Karpas-422 (cell line): ENCODE data around the gene ICE1. TPM values are rescaled to one million over a fixed set of nuclear protein-coding genes. Genes with fewer than 3 reads are reported as not detected.
"Not testable (repeated sequence)": the region's sequence is repeated elsewhere in the genome, so short reads cannot be mapped to it uniquely, and the experiment has no call there.

Source experiments
- DNase-seq: peaks from one replicate; pipeline ENCODE4 v3.0.0-alpha.2; 2015
- H2AFZ ChIP-seq: fragments of 200-600 bp; sonication (generic); 2 replicates; pipeline ENCODE4 v1.6.1; 2014; ENCODE audit warnings: antibody characterized with exemption, low read length, mixed read lengths
- H3K27ac ChIP-seq: fragments of 200-600 bp; sonication (generic); 2 replicates; pipeline ENCODE4 v1.5.1; 2014; ENCODE audit warnings: mild to moderate bottlenecking, low read length, moderate library complexity
- H3K27me3 ChIP-seq: fragments of 200-600 bp; sonication (generic); 2 replicates; pipeline ENCODE4 v1.6.1; 2014; ENCODE audit warnings: low read length, mixed read lengths
- H3K36me3 ChIP-seq: fragments of 200-600 bp; sonication (generic); 2 replicates; pipeline ENCODE4 v1.6.1; 2014; ENCODE audit warnings: low read length, mixed read lengths; ENCODE audit not compliant: insufficient read depth
- H3K4me1 ChIP-seq: fragments of 200-600 bp; sonication (generic); 2 replicates; pipeline ENCODE4 v1.6.1; 2014; ENCODE audit warnings: mild to moderate bottlenecking, low read length, mixed read lengths
- H3K4me2 ChIP-seq: fragments of 200-600 bp; sonication (generic); 2 replicates; pipeline ENCODE4 v1.6.1; 2014; ENCODE audit warnings: low read length, low read depth, mild to moderate bottlenecking; ENCODE audit not compliant: poor library complexity, severe bottlenecking
- H3K4me3 ChIP-seq: fragments of 200-600 bp; sonication (generic); 2 replicates; pipeline ENCODE4 v1.5.1; 2014; ENCODE audit warnings: mild to moderate bottlenecking, antibody characterized with exemption, low read length, mixed read lengths
- H3K79me2 ChIP-seq: fragments of 200-600 bp; sonication (generic); 2 replicates; pipeline ENCODE4 v1.6.1; 2014; ENCODE audit warnings: mild to moderate bottlenecking, low read length, mixed read lengths
- H3K9ac ChIP-seq: fragments of 200-600 bp; sonication (generic); 2 replicates; pipeline ENCODE4 v1.6.0; 2014; ENCODE audit warnings: low read length
- H3K9me2 ChIP-seq: fragments of 200-600 bp; sonication (generic), shearing (Covaris generic); replicated peaks from 2 replicates; pipeline ENCODE4 v1.6.0; 2014; ENCODE audit warnings: mild to moderate bottlenecking, low read length, moderate library complexity; ENCODE audit not compliant: insufficient read depth
- H3K9me3 ChIP-seq: fragments of 300-700, 200-600 bp; sonication (generic); 2 replicates; pipeline ENCODE4 v1.6.1; 2014; ENCODE audit warnings: low read length, mixed read lengths
- H4K20me1 ChIP-seq: fragments of 200-600 bp; sonication (generic); 2 replicates; pipeline ENCODE4 v1.6.1; 2014; ENCODE audit warnings: mild to moderate bottlenecking, antibody characterized with exemption, low read length, low read depth; ENCODE audit not compliant: insufficient read depth
- total RNA-seq: library from RNA; depleted of rRNA; stranded (reverse); fragments of >200 nt; shearing (Covaris generic); gene quantifications from 2 replicates; pipeline ENCODE4 v1.2.3, GENCODE V29; 2014; ENCODE audit warnings: low replicate concordance

ICE1 gene
- total RNA-seq, 1 experiment from 2014 or later = 30.3 TPM

DNA sequence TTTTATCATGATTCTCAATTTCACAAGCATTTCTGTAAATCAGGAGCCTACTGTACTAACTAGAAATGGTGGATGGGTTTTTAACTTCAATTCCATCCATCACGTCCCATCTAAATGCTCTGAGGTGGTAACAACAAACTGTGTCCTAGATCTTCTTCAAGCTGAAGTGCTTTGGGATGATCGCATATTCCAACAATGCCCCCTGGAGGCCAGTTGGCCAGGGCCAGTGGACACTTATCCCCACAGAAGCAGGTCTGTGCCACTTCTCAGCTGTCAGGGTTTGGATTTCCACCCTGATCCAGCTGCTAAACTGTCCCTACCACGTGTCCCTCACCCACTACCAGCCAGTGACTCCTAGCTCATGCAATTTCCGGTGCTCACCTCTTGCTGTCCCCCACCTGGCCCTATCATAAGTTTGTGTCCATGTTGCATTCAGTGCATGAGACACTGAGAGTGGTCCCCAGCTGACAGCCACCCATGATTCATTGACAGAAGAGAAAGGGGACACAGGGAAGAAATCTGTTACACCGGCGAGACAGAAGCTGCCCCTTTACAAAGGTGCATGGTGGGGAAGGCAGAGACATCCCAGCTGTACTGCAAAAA lies 28.0 kb upstream of the ICE1 start:
- H3K4me1 ChIP-seq, H3K9me2 ChIP-seq, H3K79me2 ChIP-seq, H2AFZ ChIP-seq, H3K27me3 ChIP-seq, H3K4me2 ChIP-seq, H3K27ac ChIP-seq, H3K4me3 ChIP-seq, H3K36me3 ChIP-seq, H4K20me1 ChIP-seq, H3K9me3 ChIP-seq, H3K9ac ChIP-seq: not testable (repeated sequence)
- DNase-seq = peak; percentile 41

- H3K4me1 ChIP-seq, H2AFZ ChIP-seq, H3K9me2 ChIP-seq, H3K4me3 ChIP-seq, H3K9ac ChIP-seq, H3K9me3 ChIP-seq, H4K20me1 ChIP-seq, H3K4me2 ChIP-seq, H3K79me2 ChIP-seq, DNase-seq, H3K27me3 ChIP-seq, H3K36me3 ChIP-seq, H3K27ac ChIP-seq: not testable (repeated sequence)
These were observed 27.4 kb upstream of the ICE1 start for GRCh38 chr5:5395093-5395492.

- DNase-seq = no peak
- Histone ChIP-seq H2AFZ (no peak overlapping the region), H3K4me2 (no peak overlapping the region), H3K4me1 (no peaks in the 10 kb centered on the region), H4K20me1 (no peaks in the 10 kb centered on the region), H3K4me3 (no peak overlapping the region), H3K27me3 (no peaks in the 10 kb centered on the region), H3K9me2 (no peaks in the 10 kb centered on the region), H3K9ac (no peak overlapping the region), H3K27ac (no peak overlapping the region), H3K36me3 (no peaks in the 10 kb centered on the region), H3K9me3 (no peaks in the 10 kb centered on the region), H3K79me2 (no peaks in the 10 kb centered on the region)
These were observed 24.4 kb upstream of the ICE1 start for GRCh38 chr5:5398071-5398470.

GRCh38 chr5:5401095-5401494 lies 21.4 kb upstream of the ICE1 start:
- H3K4me2 ChIP-seq = no peak overlapping the region
- no peak overlapping the region for H3K9ac ChIP-seq
- H4K20me1 ChIP-seq = no peaks in the 10 kb centered on the region
- DNase-seq = no peak
- H3K36me3 ChIP-seq = no peaks in the 10 kb centered on the region
- H3K9me2 ChIP-seq = no peaks in the 10 kb centered on the region
- H3K4me3 ChIP-seq = no peak overlapping the region
- H3K27me3 ChIP-seq = no peaks in the 10 kb centered on the region
- H2AFZ ChIP-seq = no peak overlapping the region
- H3K27ac ChIP-seq = no peak overlapping the region
- no peaks in the 10 kb centered on the region for H3K4me1 ChIP-seq
- no peaks in the 10 kb centered on the region for H3K79me2 ChIP-seq
- H3K9me3 ChIP-seq = no peaks in the 10 kb centered on the region

- H3K4me1 ChIP-seq = no peaks in the 10 kb centered on the region
- H3K36me3 ChIP-seq = no peaks in the 10 kb centered on the region
- H3K27ac ChIP-seq = no peak overlapping the region
- no peak overlapping the region for H3K4me3 ChIP-seq
- H4K20me1 ChIP-seq = no peaks in the 10 kb centered on the region
- H3K9me3 ChIP-seq = no peaks in the 10 kb centered on the region
- no peak overlapping the region for H3K4me2 ChIP-seq
- H2AFZ ChIP-seq = no peak overlapping the region
- DNase-seq = no peak
- H3K9ac ChIP-seq = no peak overlapping the region
- H3K79me2 ChIP-seq = no peaks in the 10 kb centered on the region
- H3K9me2 ChIP-seq = no peaks in the 10 kb centered on the region
- no peaks in the 10 kb centered on the region for H3K27me3 ChIP-seq
These were observed 18.7 kb upstream of the ICE1 start for GRCh38 chr5:5403741-5404140.

- peaks cover 4% of the 10 kb centered on the region for H3K9me3 ChIP-seq
- no peak for DNase-seq
- no peak overlapping the region for H3K4me3 ChIP-seq
- no peaks in the 10 kb centered on the region for H4K20me1 ChIP-seq
- no peaks in the 10 kb centered on the region for H3K4me1 ChIP-seq
- no peaks in the 10 kb centered on the region for H3K27me3 ChIP-seq
- no peaks in the 10 kb centered on the region for H3K36me3 ChIP-seq
- H3K27ac ChIP-seq = no peak overlapping the region
- H3K79me2 ChIP-seq = no peaks in the 10 kb centered on the region
- no peak overlapping the region for H3K4me2 ChIP-seq
- no peak overlapping the region for H2AFZ ChIP-seq
- H3K9me2 ChIP-seq = no peaks in the 10 kb centered on the region
- H3K9ac ChIP-seq = no peak overlapping the region
These were observed 18.1 kb upstream of the ICE1 start for GRCh38 chr5:5404381-5404780.

DNA sequence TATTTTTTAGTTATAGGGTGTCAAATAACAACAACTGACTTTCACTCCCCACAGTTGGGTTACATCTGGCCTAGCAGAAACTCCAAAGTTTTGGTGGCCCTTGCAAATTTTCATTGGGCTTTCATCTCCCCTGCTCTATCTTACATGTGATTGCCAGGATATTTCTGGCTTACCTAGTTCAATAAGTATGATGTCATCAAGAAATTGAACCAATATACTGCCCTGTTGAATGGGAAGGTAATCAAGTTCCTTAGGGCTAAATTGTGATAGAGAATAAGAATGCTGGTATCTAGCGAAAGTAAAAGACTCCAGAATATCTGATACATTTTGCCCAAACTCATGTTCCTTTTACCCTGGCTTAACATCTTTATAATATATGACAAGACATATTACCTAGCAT lies 17.0 kb upstream of the ICE1 start:
- H3K9me3 ChIP-seq = peaks cover 9% of the 10 kb centered on the region
- no peaks in the 10 kb centered on the region for H3K4me1 ChIP-seq
- H3K27ac ChIP-seq = no peak overlapping the region
- H3K36me3 ChIP-seq = no peaks in the 10 kb centered on the region
- H3K9me2 ChIP-seq = no peaks in the 10 kb centered on the region
- H3K4me2 ChIP-seq = no peak overlapping the region
- H3K9ac ChIP-seq = no peak overlapping the region
- no peaks in the 10 kb centered on the region for H3K79me2 ChIP-seq
- no peaks in the 10 kb centered on the region for H4K20me1 ChIP-seq
- DNase-seq = no peak
- no peak overlapping the region for H2AFZ ChIP-seq
- no peaks in the 10 kb centered on the region for H3K27me3 ChIP-seq
- H3K4me3 ChIP-seq = no peak overlapping the region

- H3K4me3 ChIP-seq = no peak overlapping the region
- H3K27ac ChIP-seq = no peak overlapping the region
These were observed 14.6 kb upstream of the ICE1 start for GRCh38 chr5:5407924-5408323.

More at GRCh38 chr5:5407924-5408323, 14.6 kb upstream of the ICE1 start:
- Histone ChIP-seq H4K20me1 (no peaks in the 10 kb centered on the region), H3K36me3 (no peaks in the 10 kb centered on the region), H2AFZ (no peak overlapping the region), H3K79me2 (no peaks in the 10 kb centered on the region), H3K4me2 (no peak overlapping the region), H3K27me3 (no peaks in the 10 kb centered on the region), H3K4me1 (no peaks in the 10 kb centered on the region), H3K9me2 (no peaks in the 10 kb centered on the region), H3K9me3 (peaks cover 9% of the 10 kb centered on the region), H3K9ac (no peak overlapping the region)
- no peak for DNase-seq
